DND-41 (cell line): ENCODE data around the gene DSCAML1.

Experiments used
- ATAC-seq: fragments of 200-7000 bp; cut with Tn5 transposase; 3 replicates; pipeline ENCODE4 v1.9.1; 2021; ENCODE audit warnings: low read depth; ENCODE audit not compliant: insufficient read depth
- DNase-seq: peaks from one replicate; pipeline ENCODE4 v3.0.0-alpha.2; 2020
- H2AFZ ChIP-seq: 2 replicates; pipeline ENCODE4 v1.6.0; 2012; ENCODE audit warnings: low read depth, low read length
- H3K27ac ChIP-seq: 2 replicates; pipeline ENCODE4 v1.5.1; 2012; ENCODE audit warnings: low read length, inconsistent platforms
- H3K27me3 ChIP-seq: fragments of 200-600 bp; sonication (generic); 2 replicates; pipeline ENCODE4 v1.6.0; 2012; ENCODE audit warnings: low read length, mild to moderate bottlenecking, inconsistent platforms; ENCODE audit not compliant: insufficient read depth, poor library complexity
- H3K36me3 ChIP-seq: 2 replicates; pipeline ENCODE4 v1.5.1; 2012; ENCODE audit warnings: low read length, inconsistent platforms; ENCODE audit not compliant: insufficient read depth
- H3K4me1 ChIP-seq: 2 replicates; pipeline ENCODE4 v1.5.1; 2012; ENCODE audit warnings: mild to moderate bottlenecking, low read length; ENCODE audit not compliant: insufficient read depth
- H3K4me2 ChIP-seq: 2 replicates; pipeline ENCODE4 v1.6.0; 2012; ENCODE audit warnings: mild to moderate bottlenecking, moderate library complexity, low read length, inconsistent platforms; ENCODE audit not compliant: insufficient read depth
- H3K4me3 ChIP-seq, 2 experiments: fragments of 200-600 bp in 1 of 2; shearing (Covaris generic) in 1 of 2; 2 replicates each; pipeline ENCODE4 v1.5.1; 2012 to 2016; ENCODE audit warnings: inconsistent platforms in 2 of 2, low read length in 2 of 2, mild to moderate bottlenecking in 2 of 2, low read depth in 1 of 2, moderate library complexity in 1 of 2
- H3K79me2 ChIP-seq: 2 replicates; pipeline ENCODE4 v1.6.0; 2012; ENCODE audit warnings: low read length, inconsistent platforms; ENCODE audit not compliant: insufficient read depth
- H3K9ac ChIP-seq: 2 replicates; pipeline ENCODE4 v1.6.0; 2012; ENCODE audit warnings: low read depth, mild to moderate bottlenecking, inconsistent platforms, low read length, moderate library complexity
- H3K9me3 ChIP-seq: 2 replicates; pipeline ENCODE4 v1.5.1; 2012; ENCODE audit warnings: low read length, moderate library complexity, mild to moderate bottlenecking, inconsistent platforms; ENCODE audit not compliant: insufficient read depth, severe bottlenecking
- H4K20me1 ChIP-seq: 2 replicates; pipeline ENCODE4 v1.6.0; 2012; ENCODE audit warnings: low read length; ENCODE audit not compliant: insufficient read depth
- EZH2 ChIP-seq: IDR thresholded peaks from 3 replicates; pipeline ENCODE4 v1.6.1; 2012; ENCODE audit warnings: borderline replicate concordance, low read depth, mild to moderate bottlenecking, moderate library complexity, low read length, inconsistent platforms; ENCODE audit not compliant: severe bottlenecking
- TF ChIP-seq, protein P1 (sequence below): IDR thresholded peaks from 2 replicates; pipeline ENCODE4 v1.5.1; 2012; ENCODE audit warnings: borderline replicate concordance, low read length, moderate library complexity, mild to moderate bottlenecking; ENCODE audit not compliant: poor library complexity, severe bottlenecking; ENCODE audit errors: extremely low read depth

Gene DSCAML1

DNA sequence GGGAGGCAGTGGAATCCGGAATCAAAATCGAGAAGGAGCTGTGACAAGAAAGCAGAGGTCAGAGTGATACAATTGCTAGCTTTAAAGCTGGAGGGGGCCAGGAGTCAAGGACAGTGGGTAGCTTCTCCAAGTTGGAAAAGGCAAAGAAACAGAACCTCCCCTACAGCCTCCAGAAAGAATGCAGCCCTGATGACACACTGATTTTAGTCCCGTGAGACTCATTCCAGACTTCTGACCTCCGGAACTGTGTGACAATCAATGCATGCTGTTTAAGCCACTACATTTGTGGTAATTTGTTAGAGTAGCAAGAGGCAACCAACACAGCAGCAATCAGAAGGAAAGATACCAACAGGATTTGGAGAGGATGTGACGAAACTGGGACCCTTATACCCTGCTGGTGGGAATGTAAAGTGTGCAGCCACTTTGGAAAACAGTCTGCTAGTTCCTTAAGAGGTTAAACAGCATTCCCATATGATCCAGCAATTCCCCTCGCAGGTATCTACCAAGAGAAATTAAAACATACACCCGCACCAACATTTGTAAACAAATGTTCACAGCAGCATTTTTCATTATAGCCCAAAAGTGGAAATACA is 66.7 kb downstream of the DSCAML1 start:
- H3K27ac ChIP-seq, result no peak overlapping the region
- H3K4me2 ChIP-seq, result no peak overlapping the region
- no peak overlapping the region for H2AFZ ChIP-seq
- H3K36me3 ChIP-seq, result no peaks in the 10 kb centered on the region
- H3K4me3 ChIP-seq, result no peak overlapping the region
- no peak for TF ChIP-seq EZH2
- TF ChIP-seq, protein P1, sequence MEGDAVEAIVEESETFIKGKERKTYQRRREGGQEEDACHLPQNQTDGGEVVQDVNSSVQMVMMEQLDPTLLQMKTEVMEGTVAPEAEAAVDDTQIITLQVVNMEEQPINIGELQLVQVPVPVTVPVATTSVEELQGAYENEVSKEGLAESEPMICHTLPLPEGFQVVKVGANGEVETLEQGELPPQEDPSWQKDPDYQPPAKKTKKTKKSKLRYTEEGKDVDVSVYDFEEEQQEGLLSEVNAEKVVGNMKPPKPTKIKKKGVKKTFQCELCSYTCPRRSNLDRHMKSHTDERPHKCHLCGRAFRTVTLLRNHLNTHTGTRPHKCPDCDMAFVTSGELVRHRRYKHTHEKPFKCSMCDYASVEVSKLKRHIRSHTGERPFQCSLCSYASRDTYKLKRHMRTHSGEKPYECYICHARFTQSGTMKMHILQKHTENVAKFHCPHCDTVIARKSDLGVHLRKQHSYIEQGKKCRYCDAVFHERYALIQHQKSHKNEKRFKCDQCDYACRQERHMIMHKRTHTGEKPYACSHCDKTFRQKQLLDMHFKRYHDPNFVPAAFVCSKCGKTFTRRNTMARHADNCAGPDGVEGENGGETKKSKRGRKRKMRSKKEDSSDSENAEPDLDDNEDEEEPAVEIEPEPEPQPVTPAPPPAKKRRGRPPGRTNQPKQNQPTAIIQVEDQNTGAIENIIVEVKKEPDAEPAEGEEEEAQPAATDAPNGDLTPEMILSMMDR, result no peak
- DNase-seq, result no peak
- no peaks in the 10 kb centered on the region for H3K79me2 ChIP-seq
- ATAC-seq, result no peak
- no peaks in the 10 kb centered on the region for H3K4me1 ChIP-seq
- no peaks in the 10 kb centered on the region for H3K27me3 ChIP-seq
- H4K20me1 ChIP-seq, result peaks cover 14% of the 10 kb centered on the region
- no peak overlapping the region for H3K9ac ChIP-seq
- H3K9me3 ChIP-seq, result no peaks in the 10 kb centered on the region

- DNase-seq (no peak), ATAC-seq (no peak)
- no peaks in the 10 kb centered on the region for H3K4me1 ChIP-seq
These were observed 71.8 kb downstream of the DSCAML1 start for GRCh38 chr11:117725048-117725734.

DNA sequence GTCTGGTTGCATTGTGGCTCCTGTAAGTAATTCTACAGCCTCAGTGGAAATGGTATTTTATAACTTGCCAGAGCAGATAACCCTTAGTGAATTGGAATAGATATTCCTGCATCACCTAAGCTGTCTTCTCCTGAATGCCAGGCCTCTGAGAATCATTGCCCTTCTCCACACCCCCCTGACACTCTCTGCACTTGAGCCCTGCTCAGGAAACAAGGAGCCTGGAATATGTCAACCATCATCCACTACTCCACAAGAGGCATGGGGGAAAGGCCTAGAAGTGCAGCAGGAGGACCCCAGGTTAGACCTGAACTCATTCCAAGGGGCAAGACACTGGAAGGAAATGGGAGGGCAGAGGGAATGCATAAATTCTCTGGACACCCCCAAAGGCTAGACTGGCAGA is 72.4 kb downstream of the DSCAML1 start:
- no peak overlapping the region for H3K9ac ChIP-seq
- DNase-seq, result no peak

More at GRCh38 chr11:117725048-117725734, 71.8 kb downstream of the DSCAML1 start:
- Histone ChIP-seq H4K20me1 (peaks cover 20% of the 10 kb centered on the region), H2AFZ (no peak overlapping the region), H3K27me3 (no peaks in the 10 kb centered on the region), H3K36me3 (no peaks in the 10 kb centered on the region), H3K4me3 (no peak overlapping the region), H3K9me3 (no peaks in the 10 kb centered on the region), H3K9ac (no peak overlapping the region), H3K79me2 (no peaks in the 10 kb centered on the region), H3K4me2 (no peak overlapping the region), H3K27ac (no peak overlapping the region)
- no peak for TF ChIP-seq EZH2
- TF ChIP-seq, protein P1, result no peak

More for the DNA sequence above, 72.4 kb downstream of the DSCAML1 start:
- H3K27ac ChIP-seq, result no peak overlapping the region
- H3K9me3 ChIP-seq, result no peaks in the 10 kb centered on the region
- H3K4me3 ChIP-seq, result no peak overlapping the region
- no peaks in the 10 kb centered on the region for H3K27me3 ChIP-seq
- H3K4me2 ChIP-seq, result no peak overlapping the region
- no peaks in the 10 kb centered on the region for H3K36me3 ChIP-seq
- H2AFZ ChIP-seq, result no peak overlapping the region
- H4K20me1 ChIP-seq, result peaks cover 20% of the 10 kb centered on the region
- no peak for ATAC-seq
- H3K79me2 ChIP-seq, result no peaks in the 10 kb centered on the region
- TF ChIP-seq, protein P1, result no peak
- TF ChIP-seq EZH2, result no peak
- H3K4me1 ChIP-seq, result no peaks in the 10 kb centered on the region
